NCI-H1048 (cell line): ENCODE measurements around the gene SH3GL1.

Source experiments
- DNase-seq: peaks from one replicate; lab custom pipeline; 2025; lab: John Stamatoyannopoulos, UW

Gene SH3GL1

GRCh38 chr19:4313847-4314490 is 86.4 kb downstream of the SH3GL1 start:
- no peak for DNase-seq
